ENCODE results near the gene MRPS6.

Gene MRPS6

DNA sequence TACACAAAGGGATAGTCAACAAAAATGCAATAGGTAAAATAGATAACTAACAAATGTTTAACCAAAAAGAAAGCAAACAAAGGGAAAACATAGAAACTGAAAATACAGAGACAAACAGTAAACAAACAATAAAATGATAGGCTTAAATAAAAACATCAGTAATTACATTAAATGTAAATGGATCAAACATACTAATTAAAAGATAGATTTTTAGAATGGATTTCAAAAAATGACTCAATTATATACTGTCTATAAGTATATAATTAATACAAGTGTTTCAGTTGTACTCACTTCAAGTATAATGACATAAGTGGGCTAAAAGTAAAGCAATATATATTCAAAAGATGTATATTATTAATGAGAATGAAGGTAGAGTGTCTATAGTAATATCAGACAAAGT lies 101.1 kb downstream of the MRPS6 start:
- Histone ChIP-seq H3K9me2 (replicated peaks; ENCODE audit: control insufficient read depth, low read length) (no peaks in the 10 kb centered on the region; the same call in 1 of the 2 replicates), H3K27ac (ENCODE audit: low read depth, low read length) (no peak overlapping the region), H3K4me2 (ENCODE audit: low read length) (no peak overlapping the region), H3K79me2 (ENCODE audit: control insufficient read depth, low read length) (no peaks in the 10 kb centered on the region), H3K27me3 (ENCODE audit: control insufficient read depth, low read length) (peaks cover 2% of the 10 kb centered on the region; the same call in 1 of the 2 replicates), H3K9me3 (ENCODE audit: control insufficient read depth, insufficient read depth, low read length) (peaks cover 12% of the 10 kb centered on the region; the same call in 1 of the 2 replicates), H4K20me1 (ENCODE audit: control insufficient read depth, insufficient read depth, low read depth, low read length) (no peaks in the 10 kb centered on the region), H3K4me3 (ENCODE audit: low read length) (no peak overlapping the region), H3K4me1 (ENCODE audit: control insufficient read depth, low read length) (no peaks in the 10 kb centered on the region), H3K36me3 (ENCODE audit: control insufficient read depth, low read length) (no peaks in the 10 kb centered on the region), H3F3A (ENCODE audit: control insufficient read depth, insufficient read depth) (no peaks in the 10 kb centered on the region)
- no peak for TF ChIP-seq EZH2phosphoT487 (IDR thresholded peaks at IDR 0.05; ENCODE audit: borderline replicate concordance, low read length)
- TF ChIP-seq, protein P1, sequence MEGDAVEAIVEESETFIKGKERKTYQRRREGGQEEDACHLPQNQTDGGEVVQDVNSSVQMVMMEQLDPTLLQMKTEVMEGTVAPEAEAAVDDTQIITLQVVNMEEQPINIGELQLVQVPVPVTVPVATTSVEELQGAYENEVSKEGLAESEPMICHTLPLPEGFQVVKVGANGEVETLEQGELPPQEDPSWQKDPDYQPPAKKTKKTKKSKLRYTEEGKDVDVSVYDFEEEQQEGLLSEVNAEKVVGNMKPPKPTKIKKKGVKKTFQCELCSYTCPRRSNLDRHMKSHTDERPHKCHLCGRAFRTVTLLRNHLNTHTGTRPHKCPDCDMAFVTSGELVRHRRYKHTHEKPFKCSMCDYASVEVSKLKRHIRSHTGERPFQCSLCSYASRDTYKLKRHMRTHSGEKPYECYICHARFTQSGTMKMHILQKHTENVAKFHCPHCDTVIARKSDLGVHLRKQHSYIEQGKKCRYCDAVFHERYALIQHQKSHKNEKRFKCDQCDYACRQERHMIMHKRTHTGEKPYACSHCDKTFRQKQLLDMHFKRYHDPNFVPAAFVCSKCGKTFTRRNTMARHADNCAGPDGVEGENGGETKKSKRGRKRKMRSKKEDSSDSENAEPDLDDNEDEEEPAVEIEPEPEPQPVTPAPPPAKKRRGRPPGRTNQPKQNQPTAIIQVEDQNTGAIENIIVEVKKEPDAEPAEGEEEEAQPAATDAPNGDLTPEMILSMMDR (IDR thresholded peaks at IDR 0.05; ENCODE audit: low read depth, low read length, poor library complexity, severe bottlenecking) = no peak

DNA sequence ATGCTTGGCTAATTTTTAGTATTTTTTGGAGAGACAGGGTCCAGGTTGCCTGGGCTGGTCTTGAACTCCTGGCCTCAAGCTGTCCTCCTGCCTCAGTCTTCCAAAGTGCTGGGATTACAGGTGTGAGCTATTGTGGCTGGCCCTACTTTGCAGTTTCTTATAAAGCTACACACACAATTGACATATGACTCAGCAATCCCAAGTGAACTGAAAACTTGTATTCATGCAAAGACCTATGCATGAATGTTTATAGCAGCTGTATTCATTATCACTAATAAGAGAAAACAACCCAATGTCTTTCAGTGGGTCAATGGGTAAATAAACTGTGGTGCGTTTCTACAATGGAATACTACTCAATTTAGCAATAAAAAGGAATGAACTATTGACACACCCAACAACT lies 103.1 kb downstream of the MRPS6 start:
- H3K9me2 ChIP-seq (replicated peaks; ENCODE audit: control insufficient read depth, low read length) = no peaks in the 10 kb centered on the region; the same call in 1 of the 2 replicates
- no peaks in the 10 kb centered on the region for H4K20me1 ChIP-seq (ENCODE audit: control insufficient read depth, insufficient read depth, low read depth, low read length)
- TF ChIP-seq, protein P1 (IDR thresholded peaks at IDR 0.05; ENCODE audit: low read depth, low read length, poor library complexity, severe bottlenecking) = no peak
- TF ChIP-seq EZH2phosphoT487 (IDR thresholded peaks at IDR 0.05; ENCODE audit: borderline replicate concordance, low read length) = no peak
- H3K4me3 ChIP-seq (ENCODE audit: low read length) = no peak overlapping the region
- no peaks in the 10 kb centered on the region for H3F3A ChIP-seq (ENCODE audit: control insufficient read depth, insufficient read depth)
- H3K36me3 ChIP-seq (ENCODE audit: control insufficient read depth, low read length) = no peaks in the 10 kb centered on the region
- peaks cover 2% of the 10 kb centered on the region; the same call in 1 of the 2 replicates for H3K27me3 ChIP-seq (ENCODE audit: control insufficient read depth, low read length)
- H3K27ac ChIP-seq (ENCODE audit: low read depth, low read length) = no peak overlapping the region
- H3K79me2 ChIP-seq (ENCODE audit: control insufficient read depth, low read length) = no peaks in the 10 kb centered on the region
- peaks cover 12% of the 10 kb centered on the region; the same call in 1 of the 2 replicates for H3K9me3 ChIP-seq (ENCODE audit: control insufficient read depth, insufficient read depth, low read length)
- no peak overlapping the region for H3K4me2 ChIP-seq (ENCODE audit: low read length)
- no peaks in the 10 kb centered on the region for H3K4me1 ChIP-seq (ENCODE audit: control insufficient read depth, low read length)

DNA sequence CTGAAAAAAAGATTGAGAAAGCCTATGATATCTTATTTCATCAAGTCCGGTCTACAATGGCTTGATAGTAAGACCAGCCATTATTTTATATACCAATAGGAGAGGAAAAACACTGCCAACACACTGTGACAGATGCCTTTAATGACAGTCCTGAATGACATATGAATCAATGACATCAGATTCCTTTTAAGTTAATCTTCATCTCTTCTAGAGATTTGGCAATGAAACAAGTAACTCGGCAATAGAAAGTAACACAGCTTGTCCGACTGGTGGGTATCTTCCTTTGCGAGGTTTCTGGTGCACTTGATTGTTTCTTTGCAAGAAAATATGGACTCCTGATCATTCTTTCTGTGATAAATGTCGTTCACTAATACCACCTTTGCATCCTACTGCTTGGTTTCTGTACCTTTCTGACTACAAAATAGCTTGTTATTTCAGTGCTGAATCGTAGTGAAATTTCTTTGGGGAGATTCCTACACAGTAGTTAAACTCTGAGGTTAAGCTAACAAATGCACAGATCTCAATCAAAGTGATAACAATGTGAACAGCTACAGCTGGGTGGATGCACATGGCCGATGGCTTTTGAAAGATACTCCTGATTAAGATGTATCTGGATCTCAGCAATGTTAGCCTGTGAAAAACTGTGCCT lies 104.7 kb downstream of the MRPS6 start:
- H3K4me1 ChIP-seq (ENCODE audit: control insufficient read depth, low read length) = no peaks in the 10 kb centered on the region
- no peak overlapping the region for H3K4me2 ChIP-seq (ENCODE audit: low read length)
- peaks cover 10% of the 10 kb centered on the region; the same call in 1 of the 2 replicates for H3K9me3 ChIP-seq (ENCODE audit: control insufficient read depth, insufficient read depth, low read length)
- H3K4me3 ChIP-seq (ENCODE audit: low read length) = no peak overlapping the region
- H3K27ac ChIP-seq (ENCODE audit: low read depth, low read length) = no peak overlapping the region
- no peaks in the 10 kb centered on the region; the same call in 1 of the 2 replicates for H3K9me2 ChIP-seq (replicated peaks; ENCODE audit: control insufficient read depth, low read length)
- H3K79me2 ChIP-seq (ENCODE audit: control insufficient read depth, low read length) = no peaks in the 10 kb centered on the region
- no peaks in the 10 kb centered on the region for H3K36me3 ChIP-seq (ENCODE audit: control insufficient read depth, low read length)
- no peaks in the 10 kb centered on the region for H3F3A ChIP-seq (ENCODE audit: control insufficient read depth, insufficient read depth)
- H4K20me1 ChIP-seq (ENCODE audit: control insufficient read depth, insufficient read depth, low read depth, low read length) = no peaks in the 10 kb centered on the region
- no peak for TF ChIP-seq EZH2phosphoT487 (IDR thresholded peaks at IDR 0.05; ENCODE audit: borderline replicate concordance, low read length)
- TF ChIP-seq, protein P1 (IDR thresholded peaks at IDR 0.05; ENCODE audit: low read depth, low read length, poor library complexity, severe bottlenecking) = no peak
- H3K27me3 ChIP-seq (ENCODE audit: control insufficient read depth, low read length) = peaks cover 2% of the 10 kb centered on the region; the same call in 1 of the 2 replicates
